B cell (primary cell): ENCODE data around the gene CCBE1. TPM values are rescaled to one million over a fixed set of nuclear protein-coding genes. Genes with fewer than 3 reads are reported as not detected.

Experiments used
- ATAC-seq: fragments of 200-7000 bp; cut with Tn5 transposase; one replicate; pipeline ENCODE4 v1.10.0; 2021; ENCODE audit warnings: low read depth, mild to moderate bottlenecking, moderate number of reproducible peaks, moderate library complexity
- CTCF ChIA-PET: fragments of 350-600 bp; sonication (Branson Sonifier 250); formaldehyde crosslinking; loops from one replicate; lab custom pipeline; 2021; ENCODE audit warnings: antibody characterized with exemption, inconsistent platforms; lab: Charles Lee
- POLR2A ChIA-PET: fragments of 350-600 bp; sonication (Branson Sonifier 250); formaldehyde crosslinking; loops from one replicate; lab custom pipeline; 2021; ENCODE audit warnings: antibody characterized with exemption; lab: Charles Lee
- DNase-seq: peaks from one replicate; pipeline ENCODE4 v3.0.0; 2013
- H2AFZ ChIP-seq: 2 replicates; pipeline ENCODE4 v1.6.1; 2012; ENCODE audit warnings: mild to moderate bottlenecking, low read depth, low read length; ENCODE audit not compliant: insufficient read depth, poor library complexity, severe bottlenecking
- H3K27ac ChIP-seq, 2 donors: 1 replicate in 1 of 2; 2 replicates in 1 of 2; pipeline ENCODE4 v1.5.1; 2012 to 2013; ENCODE audit warnings: low read length in 2 of 2, mild to moderate bottlenecking in 2 of 2, moderate library complexity in 1 of 2
- H3K27me3 ChIP-seq, 4 experiments: fragments of 200-600 bp in 1 of 4; sonication (generic) in 1 of 4; replicated peaks in 1 of 4; 1 replicate in 2 of 4; 2 replicates in 2 of 4; pipeline versions ENCODE4 v1.6.1 to v1.7.0; 2013 to 2016; ENCODE audit warnings: low read length in 3 of 4, mild to moderate bottlenecking in 2 of 4, mixed read lengths in 1 of 4, moderate library complexity in 1 of 4; ENCODE audit not compliant: insufficient read depth in 4 of 4, control insufficient read depth in 3 of 4; ENCODE audit errors: control extremely low read depth in 1 of 4
- H3K36me3 ChIP-seq, 2 experiments: replicated peaks in 1 of 2; 1 replicate in 1 of 2; 2 replicates in 1 of 2; pipeline versions ENCODE4 v1.6.1 to v1.7.1; 2013; ENCODE audit warnings: low read length in 1 of 2; ENCODE audit not compliant: insufficient read depth in 2 of 2, control insufficient read depth in 1 of 2; ENCODE audit errors: control extremely low read depth in 1 of 2, extremely low read depth in 1 of 2
- H3K4me1 ChIP-seq, 2 donors: fragments of 200-600 bp in 1 of 2; sonication (generic) in 1 of 2; 1 replicate in 1 of 2; 2 replicates in 1 of 2; pipeline versions ENCODE4 v1.5.1 to v1.6.1; 2013 to 2017; ENCODE audit warnings: low read length in 2 of 2; ENCODE audit not compliant: control insufficient read depth in 2 of 2, insufficient read depth in 2 of 2
- H3K4me2 ChIP-seq: replicated peaks from 2 replicates; pipeline ENCODE3; 2012; ENCODE audit warnings: mild to moderate bottlenecking, low read depth, low read length; ENCODE audit not compliant: poor library complexity, severe bottlenecking
- H3K4me3 ChIP-seq, 5 experiments: fragments of 200-600 bp in 1 of 5; sonication (generic) in 1 of 5; 1 replicate in 3 of 5; 2 replicates in 2 of 5; pipeline versions ENCODE4 v1.5.1 to v1.7.0; 2011 to 2016; ENCODE audit warnings: low read length in 4 of 5, mild to moderate bottlenecking in 4 of 5, low read depth in 2 of 5, control low read depth in 1 of 5, moderate library complexity in 1 of 5; ENCODE audit not compliant: insufficient read depth in 1 of 5; ENCODE audit errors: control extremely low read depth in 1 of 5, extremely low read depth in 1 of 5
- H3K79me2 ChIP-seq: fragments of 200-600 bp; sonication (generic); one replicate; pipeline ENCODE4 v1.6.0; 2016; ENCODE audit warnings: low read length; ENCODE audit not compliant: control insufficient read depth, insufficient read depth
- H3K9ac ChIP-seq: fragments of 200-600 bp; sonication (generic); 2 replicates; pipeline ENCODE4 v1.6.1; 2017; ENCODE audit warnings: mild to moderate bottlenecking, low read length, moderate library complexity
- H3K9me3 ChIP-seq, 3 donors: one replicate each; pipeline versions ENCODE4 v1.6.1 to v1.7.1; 2013; ENCODE audit warnings: low read length in 2 of 3; ENCODE audit not compliant: control insufficient read depth in 2 of 3, insufficient read depth in 1 of 3; ENCODE audit errors: control extremely low read depth in 1 of 3
- H4K20me1 ChIP-seq: 2 replicates; pipeline ENCODE4 v1.6.0; 2012; ENCODE audit warnings: mild to moderate bottlenecking, low read length; ENCODE audit not compliant: insufficient read depth, control insufficient read depth, poor library complexity, severe bottlenecking
- H3K27ac Mint-ChIP-seq: one replicate; pipeline ENCODE4 v1.8.0; 2021; ENCODE audit warnings: mixed read lengths
- H3K27me3 Mint-ChIP-seq: one replicate; pipeline ENCODE4 v1.8.0; 2021; ENCODE audit warnings: mixed read lengths
- H3K4me1 Mint-ChIP-seq: one replicate; pipeline ENCODE4 v1.8.0; 2021; ENCODE audit warnings: mixed read lengths
- H3K4me3 Mint-ChIP-seq: one replicate; pipeline ENCODE4 v1.8.0; 2021; ENCODE audit warnings: mixed read lengths
- H3K9me3 Mint-ChIP-seq: one replicate; pipeline ENCODE4 v1.8.0; 2022; ENCODE audit warnings: mixed read lengths; ENCODE audit not compliant: insufficient read depth
- CTCF ChIP-seq: fragments of 200-600 bp; IDR thresholded peaks from one replicate; pipeline ENCODE4 v1.8.0; 2022; ENCODE audit warnings: antibody characterized with exemption, mild to moderate bottlenecking
- EZH2 ChIP-seq: IDR thresholded peaks from 2 replicates; pipeline ENCODE4 v1.6.1; 2012; ENCODE audit warnings: borderline replicate concordance, low read depth, mild to moderate bottlenecking, moderate library complexity, low read length; ENCODE audit not compliant: insufficient read depth, poor library complexity, severe bottlenecking
- WGBS: methylation state at CpG from one replicate; pipeline ENCODE4 v1.1.5; 2013; ENCODE audit warnings: missing lambda C conversion rate; ENCODE audit not compliant: insufficient coverage; 5-methylcytosine and 5-hydroxymethylcytosine counted together
- intact Hi-C: fragments of 100-400 bp; cut with micrococcal nuclease; formaldehyde crosslinking; loops from one replicate; pipeline ENCODE4 v1.10.0; 2022
- polyA plus RNA-seq: library from polyadenylated mRNA; depleted of rRNA; stranded (reverse); fragments of >200 nt; gene quantifications from 2 replicates; pipeline ENCODE4 v1.2.3, GENCODE V29; 2012
- total RNA-seq, 2 donors: library from RNA; stranded (reverse); fragments of 120-200 nt in 1 of 2; gene quantifications; 1 replicate in 1 of 2; 2 replicates in 1 of 2; pipeline versions ENCODE4 v1.2.3 to v1.2.4, GENCODE V29; 2013 to 2022

The CCBE1 gene
- total and polyA plus RNA-seq, 2 donors (not counting 1 experiment from before 2014, with no cell fraction given), result not detected

- H3K79me2 ChIP-seq, result no peaks in the 10 kb centered on the region
- DNase-seq (no peak), ATAC-seq (no peak)
- POLR2A ChIA-PET, result no interaction called here
- peaks cover 0 to 3% (median 0%) of the 10 kb centered on the region in 4 experiments for H3K27me3 ChIP-seq
- H3K9ac ChIP-seq, result no peak overlapping the region
- intact Hi-C loops, result no loop called here
- H2AFZ ChIP-seq, result no peak overlapping the region
- no peaks in the 10 kb centered on the region for H3K36me3 ChIP-seq
- no peak for TF ChIP-seq CTCF
- TF ChIP-seq EZH2, result no peak
- CTCF ChIA-PET, result no interaction called here
- no peak overlapping the region for H3K27ac Mint-ChIP-seq
- H3K4me1 ChIP-seq, result no peaks in the 10 kb centered on the region
- H3K27me3 Mint-ChIP-seq, result peaks cover 20% of the 10 kb centered on the region
- H3K9me3 ChIP-seq, result no peaks in the 10 kb centered on the region
- peaks cover 3% of the 10 kb centered on the region for H3K9me3 Mint-ChIP-seq
- no peak overlapping the region for H3K27ac ChIP-seq
- 100% methylated on average over 2 of the region's 3 CpGs for WGBS
- H4K20me1 ChIP-seq, result no peaks in the 10 kb centered on the region
- H3K4me1 Mint-ChIP-seq, result no peaks in the 10 kb centered on the region
- no peak overlapping the region for H3K4me3 Mint-ChIP-seq
- no peak overlapping the region for H3K4me3 ChIP-seq
- no peak overlapping the region for H3K4me2 ChIP-seq
Observed at GRCh38 chr18:59718108-59718463, 20.9 kb upstream of the CCBE1 start.

- Mint-ChIP-seq H3K4me3 (no peak overlapping the region), H3K9me3 (peaks cover 3% of the 10 kb centered on the region), H3K4me1 (no peaks in the 10 kb centered on the region), H3K27me3 (peaks cover 20% of the 10 kb centered on the region), H3K27ac (no peak overlapping the region)
- intact Hi-C loops, result no loop called here
- Histone ChIP-seq H3K36me3 (no peaks in the 10 kb centered on the region), H3K79me2 (no peaks in the 10 kb centered on the region), H3K4me2 (no peak overlapping the region), H3K27me3 (peaks cover 0 to 3% (median 0%) of the 10 kb centered on the region in 4 experiments), H3K4me3 (no peak overlapping the region), H2AFZ (no peak overlapping the region), H3K9ac (no peak overlapping the region), H3K9me3 (no peaks in the 10 kb centered on the region), H3K4me1 (no peaks in the 10 kb centered on the region), H4K20me1 (no peaks in the 10 kb centered on the region), H3K27ac (no peak overlapping the region)
- no peak for ATAC-seq
- CTCF ChIA-PET, result no interaction called here
- TF ChIP-seq EZH2 (no peak), CTCF (no peak)
- WGBS, result 69% methylated on average over 2 of the region's 2 CpGs
- POLR2A ChIA-PET, result no interaction called here
- no peak for DNase-seq
Observed at GRCh38 chr18:59717291-59717690, 20.1 kb upstream of the CCBE1 start.
